HG03108 (cell line): ENCODE data around the gene RABGAP1L.
"Not testable (repeated sequence)": the region's sequence is repeated elsewhere in the genome, so short reads cannot be mapped to it uniquely, and the experiment has no call there.

ENCODE experiments used
- ATAC-seq: cut with Tn5 transposase; IDR thresholded peaks from one replicate; pipeline ENCODE4 v1.9.1; 2021; ENCODE audit warnings: moderate library complexity; ENCODE audit not compliant: unreplicated experiment

The RABGAP1L gene

DNA sequence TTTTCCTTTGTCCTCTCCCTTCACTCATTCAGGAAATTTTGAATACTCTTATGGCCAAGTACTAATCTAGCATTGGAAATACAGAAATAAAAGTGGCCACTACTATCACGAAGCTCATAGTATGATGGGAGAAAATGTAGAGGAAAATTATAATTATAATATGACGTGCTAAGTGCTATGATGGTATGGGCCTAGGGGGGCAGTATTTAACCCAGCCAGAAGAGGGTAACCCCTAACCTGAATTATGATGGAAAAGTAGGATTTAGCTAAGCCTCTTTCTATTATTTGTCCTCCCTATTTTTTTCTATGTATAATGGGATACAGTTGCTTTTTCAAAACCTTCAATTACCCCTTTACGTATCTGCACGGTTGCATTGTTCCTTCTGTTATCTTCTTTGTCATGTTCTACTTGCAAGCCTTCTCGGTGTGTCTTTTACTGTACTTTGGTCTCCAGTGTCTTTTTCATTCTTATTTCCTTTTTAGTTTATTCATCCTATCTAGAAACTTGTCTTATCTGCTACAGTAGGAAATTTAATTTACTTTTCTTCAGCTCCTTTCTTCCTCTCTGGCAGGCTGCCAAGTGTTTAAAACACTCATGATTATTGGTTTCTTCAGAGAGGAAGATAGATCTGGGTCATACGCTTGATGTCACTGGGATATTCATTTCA, 199.6 kb downstream of the RABGAP1L start:
- ATAC-seq = no peak

DNA sequence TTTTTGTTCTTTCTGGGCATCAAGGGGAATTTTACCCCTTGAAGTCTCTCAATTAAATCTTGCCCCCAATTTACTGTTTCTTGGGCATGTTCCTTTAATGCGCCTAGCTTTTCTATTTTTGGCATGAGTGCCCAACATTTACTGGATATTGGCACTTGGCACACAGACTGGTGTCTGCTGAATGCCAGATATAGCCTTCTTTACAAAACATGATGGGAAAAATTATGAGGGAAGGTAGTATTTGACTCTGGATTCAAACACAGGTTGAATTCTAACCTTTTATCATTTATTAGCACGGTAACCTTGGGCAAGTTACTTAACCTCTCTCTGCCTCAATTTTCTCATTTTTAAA, 200.1 kb downstream of the RABGAP1L start:
- no peak for ATAC-seq

DNA sequence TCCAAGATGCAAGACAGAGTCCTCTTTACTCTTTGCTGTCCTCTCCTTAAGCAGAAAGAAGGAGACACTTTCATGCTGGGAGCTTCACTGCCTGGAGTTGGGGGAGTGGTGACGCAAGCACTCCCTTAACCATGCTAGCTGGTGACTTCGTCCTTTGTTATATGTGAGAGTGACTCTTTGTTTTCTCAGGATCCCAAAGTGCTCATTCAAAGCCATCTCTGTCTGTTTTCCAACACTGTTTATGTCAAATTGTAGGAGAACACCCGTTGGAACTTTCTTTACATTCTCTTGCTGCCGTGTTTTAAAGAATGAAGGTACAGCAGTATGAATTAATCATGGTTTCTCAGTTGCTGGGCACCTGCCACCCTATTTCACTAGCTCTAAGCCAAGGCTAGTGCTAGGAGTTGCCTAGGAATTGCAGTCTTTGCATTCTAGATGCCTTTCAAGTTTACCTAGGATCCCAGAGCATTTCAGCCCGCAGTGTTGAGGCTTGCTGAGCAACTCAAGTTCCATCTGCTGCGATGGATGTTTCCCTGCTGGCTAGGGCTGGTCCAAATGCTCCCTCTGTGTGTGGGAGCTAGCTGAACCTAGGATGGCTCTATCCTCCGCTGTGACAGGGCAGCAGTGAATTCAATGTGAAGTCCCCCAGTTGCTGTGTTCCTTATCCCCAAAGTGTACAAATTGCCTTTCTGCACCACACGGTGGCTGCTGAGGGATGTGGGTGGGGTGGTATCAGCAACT, 205.8 kb downstream of the RABGAP1L start:
- no peak for ATAC-seq

DNA sequence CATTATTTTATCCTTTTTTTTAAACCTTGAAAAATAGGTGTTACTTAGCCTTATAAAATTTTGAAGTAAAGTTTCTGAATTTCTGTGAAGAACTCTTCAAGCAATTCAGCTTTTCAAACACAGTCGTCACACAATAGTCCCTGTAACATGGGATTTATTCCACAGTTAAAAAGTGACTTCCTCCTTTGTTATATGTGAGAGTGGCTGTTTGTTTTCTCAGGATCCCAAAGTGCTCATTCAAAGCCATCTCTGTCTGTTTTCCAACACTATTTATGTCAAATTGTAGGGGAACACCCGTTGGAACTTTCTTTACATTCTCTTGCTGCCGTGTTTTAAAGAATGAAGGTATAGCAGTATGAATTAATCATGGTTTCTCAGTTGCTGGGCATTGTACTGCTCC, 207.6 kb downstream of the RABGAP1L start:
- no peak for ATAC-seq

DNA sequence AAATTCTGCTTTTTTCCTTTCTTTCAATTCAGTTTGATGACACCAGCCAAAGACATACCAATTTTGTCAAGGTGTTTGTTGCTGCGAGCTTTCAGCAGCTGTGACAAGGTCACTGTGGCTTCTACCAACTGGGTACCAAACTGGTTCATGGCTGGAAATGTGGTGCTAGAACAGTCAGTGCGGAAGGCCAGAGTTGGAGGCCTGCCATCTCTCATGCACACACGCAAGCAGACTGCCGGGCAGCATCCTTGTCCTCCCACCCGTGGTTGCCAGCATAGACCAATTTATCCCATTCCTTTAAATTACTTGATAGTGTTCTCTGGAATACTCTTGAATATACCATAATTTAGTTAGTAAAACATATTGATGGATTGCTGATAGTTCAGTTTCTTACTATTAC, 208.6 kb downstream of the RABGAP1L start:
- no peak for ATAC-seq

DNA sequence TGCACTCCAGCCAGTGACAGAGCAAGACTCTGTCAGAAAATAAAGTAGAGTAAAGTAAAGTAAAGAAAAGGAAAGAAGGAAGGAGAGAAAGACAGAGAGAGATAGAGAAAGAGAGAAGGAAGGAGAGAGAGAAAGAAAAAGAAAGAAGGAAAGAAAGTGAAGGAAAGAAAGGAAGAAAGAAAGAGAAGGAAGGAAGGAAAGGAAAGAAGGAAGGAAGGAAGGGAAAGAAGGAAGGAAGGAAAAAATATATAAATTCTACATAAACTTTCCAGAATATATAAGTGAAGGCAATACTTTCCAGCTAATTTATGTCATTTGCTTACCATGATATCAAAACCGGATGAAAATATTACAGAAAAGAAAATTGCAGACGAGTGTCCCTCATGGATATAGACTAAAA, 216.7 kb downstream of the RABGAP1L start:
- no peak for ATAC-seq

DNA sequence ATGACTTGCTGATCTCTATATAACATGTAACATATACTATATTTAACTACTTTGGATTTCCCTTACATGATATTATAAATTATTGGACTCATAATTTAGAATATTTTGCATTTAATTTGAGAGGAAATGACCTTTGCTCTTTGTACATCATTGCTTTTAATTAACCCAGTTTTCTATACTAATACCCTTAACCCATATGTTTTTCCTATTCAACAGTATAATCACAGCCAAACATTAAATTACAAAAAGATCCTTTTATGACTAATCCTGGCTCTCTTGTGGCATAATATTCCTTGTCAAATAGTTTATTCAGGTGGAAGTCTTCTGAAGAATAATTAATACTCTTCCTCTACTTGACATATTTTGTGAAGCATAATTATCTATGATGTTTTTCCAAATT, 232.4 kb downstream of the RABGAP1L start:
- no peak for ATAC-seq

DNA sequence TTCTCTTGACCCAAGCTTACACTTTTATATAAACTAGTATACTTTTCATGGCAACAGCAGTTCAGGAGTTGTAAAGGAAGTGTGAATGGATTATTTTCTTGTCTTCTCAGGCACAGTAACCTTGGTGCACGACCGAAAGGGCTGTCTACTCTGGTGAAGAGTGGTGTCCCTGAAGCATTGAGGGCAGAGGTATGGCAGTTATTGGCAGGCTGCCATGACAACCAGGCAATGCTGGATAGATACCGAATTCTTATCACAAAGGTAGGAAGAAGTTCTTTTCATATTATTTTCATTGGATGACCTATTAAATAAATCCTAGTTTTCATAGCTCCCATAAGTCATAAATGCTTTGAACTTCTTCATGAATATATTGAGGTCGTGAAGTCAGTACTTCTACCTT, 234.6 kb downstream of the RABGAP1L start:
- ATAC-seq = no peak

DNA sequence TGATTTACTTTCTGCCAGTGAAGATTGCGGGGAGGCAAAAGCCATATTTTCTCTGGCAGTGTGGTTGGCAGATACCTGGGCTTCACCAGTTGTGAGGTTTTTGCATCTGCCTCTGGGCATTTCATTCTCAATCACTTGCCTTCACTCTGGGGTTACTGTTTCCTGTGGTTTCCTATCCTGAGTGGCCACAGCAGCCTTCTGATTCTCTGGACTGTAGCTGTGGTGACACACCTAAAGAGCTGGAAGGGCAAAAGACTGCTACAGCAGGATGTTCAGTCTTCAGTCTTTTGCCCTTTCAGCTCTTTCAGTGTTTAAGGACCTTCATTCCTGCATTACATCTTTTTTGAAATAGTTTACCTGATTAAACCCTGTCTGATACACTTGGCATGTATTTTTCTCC, 237.9 kb downstream of the RABGAP1L start:
- ATAC-seq = no peak

DNA sequence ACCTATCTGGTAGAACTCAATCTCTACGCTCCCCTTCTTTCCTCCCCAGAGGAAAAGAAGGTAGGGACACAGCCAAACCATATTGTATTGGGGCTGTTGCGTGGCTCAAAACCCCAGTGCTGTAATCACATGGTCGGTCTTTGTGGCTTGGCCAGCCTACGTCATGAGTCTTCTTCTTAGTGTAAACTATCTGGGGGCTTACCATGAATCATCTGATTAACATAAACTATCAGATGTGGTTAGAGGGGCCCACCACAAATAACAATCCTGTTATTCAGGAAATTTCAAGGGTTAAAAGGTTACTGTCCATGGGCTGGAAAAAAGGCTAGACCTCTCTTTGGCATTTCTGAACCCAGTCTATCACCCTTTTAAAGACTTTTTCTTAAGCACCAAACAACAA, 238.9 kb downstream of the RABGAP1L start:
- no peak for ATAC-seq

DNA sequence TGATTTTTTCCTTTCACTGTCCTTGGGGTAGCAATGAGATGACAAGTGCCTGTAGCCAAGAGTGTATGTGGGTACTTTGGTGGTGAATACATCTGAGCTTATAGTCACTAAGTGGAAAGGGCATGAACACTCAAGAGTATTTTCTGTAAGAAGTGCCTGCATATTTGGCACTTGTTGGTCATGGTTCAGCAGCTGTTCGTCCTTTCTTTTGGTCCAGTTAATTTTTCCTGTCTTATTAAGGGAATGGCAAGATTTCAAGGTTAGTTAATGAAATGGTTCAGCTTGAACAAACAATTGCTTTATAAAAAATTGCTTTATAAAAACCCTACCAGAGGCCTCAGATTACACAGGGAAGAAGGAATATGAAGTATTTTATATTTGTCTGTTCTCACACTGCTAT, 239.9 kb downstream of the RABGAP1L start:
- no peak for ATAC-seq

DNA sequence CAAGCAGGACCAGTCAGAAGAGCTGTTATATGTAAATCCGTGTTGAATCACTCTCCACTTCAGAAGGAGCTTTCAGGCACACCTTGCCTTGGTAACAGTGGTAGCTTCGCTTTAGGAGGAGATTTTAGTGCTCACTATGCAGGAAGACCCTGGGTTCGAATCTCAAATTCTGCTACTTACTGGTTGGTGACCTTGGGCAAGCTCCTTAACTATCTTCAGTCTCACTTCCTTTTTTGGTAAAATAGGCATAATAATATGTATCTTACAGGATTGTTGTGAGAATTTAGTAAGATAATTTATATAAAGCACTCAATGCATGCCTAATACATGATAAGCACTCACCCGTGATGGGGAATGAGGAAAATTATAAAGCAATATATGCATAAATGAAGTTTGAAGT, 241.8 kb downstream of the RABGAP1L start:
- ATAC-seq = no peak

DNA sequence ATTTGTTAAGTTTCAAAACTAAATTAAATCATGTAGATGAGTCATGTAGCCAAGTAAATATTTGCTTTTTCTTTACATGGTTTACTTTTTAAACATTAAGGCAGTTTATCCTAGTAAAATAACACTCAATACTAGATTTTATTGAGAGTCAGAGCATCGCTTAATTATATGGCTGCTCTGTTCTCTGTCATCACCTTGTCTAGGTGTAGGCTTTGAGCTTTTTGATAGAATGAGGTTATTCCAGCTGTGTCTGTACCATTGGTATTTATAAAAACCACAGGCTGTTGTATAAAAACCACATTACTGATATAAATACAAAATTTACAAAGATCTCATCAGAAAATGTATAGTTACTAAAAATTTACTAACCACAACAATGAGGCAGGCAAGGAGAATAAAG, 245.9 kb downstream of the RABGAP1L start:
- ATAC-seq = no peak

DNA sequence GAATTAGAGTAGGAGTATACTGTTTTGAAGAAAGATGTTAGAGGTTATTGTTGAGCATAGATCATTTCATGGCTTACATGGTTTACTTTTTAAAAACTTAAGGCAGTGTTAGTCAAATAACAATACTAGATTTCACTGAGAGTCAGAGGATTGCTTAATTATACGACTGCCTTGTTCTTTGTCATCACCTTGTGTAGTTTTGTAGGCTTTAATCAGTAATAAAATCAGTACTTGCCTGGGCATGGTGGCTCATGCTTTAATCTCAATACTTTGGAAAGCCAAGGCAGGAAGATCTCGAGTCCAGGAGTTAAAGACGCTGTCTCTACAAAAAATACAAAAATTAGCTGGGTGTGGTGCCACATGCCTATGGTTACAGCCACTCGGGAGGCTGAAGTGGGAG, 247.1 kb downstream of the RABGAP1L start:
- no peak for ATAC-seq

DNA sequence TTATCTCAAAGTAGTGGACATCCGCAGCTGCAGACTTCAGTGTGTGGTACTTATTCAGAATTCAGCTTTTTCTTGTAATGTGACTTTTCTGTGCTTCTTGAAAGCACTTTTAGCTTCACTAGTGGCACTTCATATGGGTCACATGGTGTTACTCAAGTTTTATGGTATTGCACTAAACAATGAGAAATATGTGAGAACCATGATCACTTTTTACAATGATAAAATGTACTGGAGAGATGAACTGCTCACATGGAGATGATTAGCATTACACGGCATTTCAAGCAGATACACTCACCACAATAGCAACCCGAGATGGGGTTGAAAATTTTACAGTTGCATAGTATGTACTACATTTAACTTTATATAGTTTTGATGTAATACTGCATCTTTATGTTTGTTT, 248.3 kb downstream of the RABGAP1L start:
- ATAC-seq = no peak

DNA sequence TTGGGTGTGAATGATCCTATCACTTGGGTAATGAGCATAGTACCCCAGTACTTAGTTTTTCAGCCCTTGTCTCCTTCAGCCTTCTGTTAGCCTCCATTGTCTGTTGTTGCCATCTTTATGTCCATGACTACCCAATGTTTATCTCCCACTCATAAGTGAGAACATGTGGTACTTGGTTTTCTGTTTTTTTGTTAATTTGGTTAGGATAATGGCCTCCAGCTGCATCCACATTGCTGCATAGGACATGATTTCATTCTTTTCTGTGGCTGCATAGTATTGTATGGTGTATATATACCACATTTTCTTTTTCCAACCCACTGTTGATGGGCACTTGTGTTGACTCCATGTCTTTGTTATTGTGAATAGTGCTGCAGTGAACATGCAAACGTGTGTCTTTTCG, 248.8 kb downstream of the RABGAP1L start:
- no peak for ATAC-seq

DNA sequence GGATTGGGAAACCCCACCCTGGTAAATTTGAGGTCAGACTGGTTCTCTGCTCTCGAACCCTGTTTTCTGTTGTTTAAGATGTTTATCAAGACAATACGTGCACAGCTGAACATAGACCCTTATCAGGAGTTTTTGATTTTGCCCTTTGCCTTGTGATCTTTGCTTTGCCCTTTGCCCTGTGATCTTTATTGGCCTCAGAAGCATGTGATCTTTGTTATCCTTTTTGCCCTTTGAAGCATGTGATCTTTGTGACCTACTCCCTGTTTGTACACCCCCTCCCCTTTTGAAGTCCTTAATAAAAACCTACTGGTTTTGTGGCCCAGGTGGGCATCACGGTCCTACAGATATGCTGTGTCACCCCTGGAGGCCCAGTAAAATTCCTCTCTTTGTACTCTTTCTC, 250.5 kb downstream of the RABGAP1L start:
- not testable (repeated sequence) for ATAC-seq

DNA sequence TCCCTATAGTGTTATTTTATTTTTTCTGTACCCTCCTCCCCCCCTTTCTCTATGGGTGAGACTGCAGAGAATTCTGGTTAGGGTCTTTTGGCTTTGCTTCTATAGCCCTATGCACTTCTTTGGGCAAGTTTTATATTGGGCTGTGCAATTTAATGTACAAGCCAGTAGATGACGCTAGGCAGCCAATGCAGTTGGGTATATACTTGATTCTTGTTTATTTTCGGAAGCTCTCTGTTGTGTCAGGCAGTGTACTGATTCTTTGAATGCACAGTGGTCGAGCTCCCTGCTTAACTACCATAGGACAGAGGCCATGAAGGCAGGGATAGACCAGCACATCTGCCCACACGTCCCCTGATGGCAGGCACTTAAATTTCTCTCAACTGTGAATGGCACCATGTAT, 254.3 kb downstream of the RABGAP1L start:
- ATAC-seq = no peak

DNA sequence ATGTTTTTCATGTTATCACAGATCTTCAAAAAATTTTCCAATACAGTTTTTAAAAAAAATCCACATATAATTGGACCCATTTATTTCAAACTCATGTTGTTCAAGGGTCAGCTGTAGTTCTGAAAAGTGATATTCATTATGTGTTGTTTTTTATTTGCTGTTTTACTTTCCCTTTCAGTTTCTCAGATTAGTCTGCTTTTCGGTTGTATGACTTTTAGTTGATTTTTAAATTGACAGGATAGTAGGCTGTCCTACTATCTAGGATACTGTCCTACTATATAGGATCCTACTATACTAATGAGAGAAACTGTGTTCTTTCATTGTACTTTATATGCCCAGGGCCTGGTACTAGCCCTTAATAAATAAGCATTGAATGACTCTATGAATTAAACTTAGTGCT, 254.9 kb downstream of the RABGAP1L start:
- ATAC-seq = no peak

DNA sequence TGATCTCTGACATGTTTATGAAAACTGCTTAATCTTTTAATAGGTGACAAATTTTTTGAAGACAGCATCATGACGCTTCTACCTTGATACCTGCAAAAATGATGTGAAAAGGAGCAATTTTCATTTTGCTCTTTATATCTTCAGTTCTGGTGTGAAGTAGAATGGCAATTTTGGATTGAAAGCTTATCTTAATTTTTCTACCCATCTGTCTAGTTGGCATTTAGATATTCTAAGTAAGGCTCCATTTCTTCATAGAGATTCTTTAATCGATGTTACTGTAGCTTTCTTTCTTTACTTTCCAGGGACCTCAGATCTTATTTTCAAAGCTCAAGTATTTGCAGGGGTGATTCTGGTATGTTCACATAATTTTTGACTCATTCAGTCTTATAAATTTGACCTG, 256.2 kb downstream of the RABGAP1L start:
- no peak for ATAC-seq

DNA sequence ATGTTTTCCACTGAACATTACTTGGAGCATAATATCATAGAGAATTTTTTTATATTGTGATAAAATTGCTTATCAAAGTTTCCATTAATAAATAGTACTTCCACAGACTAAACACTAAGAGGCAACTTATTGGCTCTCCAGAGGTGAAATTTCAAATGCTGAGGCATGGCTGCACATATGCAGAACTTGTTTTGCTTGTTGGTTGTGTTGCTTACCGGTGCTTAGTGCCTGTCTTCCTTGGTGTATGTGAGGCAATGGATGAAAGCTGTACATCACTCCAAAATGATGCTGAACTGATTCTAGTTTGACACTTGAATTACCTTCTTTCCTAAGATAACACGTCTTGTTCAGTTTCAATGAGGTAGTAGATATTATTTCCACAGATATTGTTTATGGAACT, 258.6 kb downstream of the RABGAP1L start:
- ATAC-seq = no peak

DNA sequence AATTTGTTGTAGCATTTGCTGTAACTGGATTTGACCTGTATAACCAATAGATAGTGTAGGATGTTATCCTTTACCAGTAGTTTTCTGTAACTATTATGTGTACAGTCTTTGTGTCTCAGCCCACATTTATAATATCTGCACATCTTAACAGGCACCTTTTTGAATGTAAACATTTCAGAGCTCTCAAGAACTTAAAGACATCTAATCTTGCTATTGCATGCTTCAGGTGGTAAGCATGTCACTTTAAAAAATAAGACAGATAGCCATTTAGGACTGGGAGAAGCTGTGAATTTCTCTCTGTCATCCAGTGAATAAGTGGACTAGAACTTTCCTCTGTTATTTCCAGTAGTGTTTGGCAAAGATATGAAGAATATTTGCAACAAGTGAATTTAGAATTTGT, 265.8 kb downstream of the RABGAP1L start:
- no peak for ATAC-seq

DNA sequence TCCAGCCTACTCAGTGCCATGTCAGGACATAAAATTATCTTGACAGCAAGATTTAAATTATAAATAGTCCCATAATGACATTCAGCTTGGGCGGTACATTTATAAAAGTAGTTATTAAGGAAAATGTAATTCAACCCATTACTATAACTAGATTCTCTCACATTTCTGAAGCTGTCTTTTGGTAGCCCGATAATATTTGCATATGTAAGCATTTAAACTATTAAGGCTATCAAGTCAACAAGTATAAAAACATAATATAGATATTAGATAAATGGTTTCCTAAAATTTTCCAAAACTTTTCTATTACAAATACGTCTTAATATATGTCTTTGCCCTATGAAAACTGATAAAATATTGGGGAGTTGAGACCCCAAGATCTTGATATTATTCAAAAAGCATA, 266.8 kb downstream of the RABGAP1L start:
- no peak for ATAC-seq
